ENCODE data around the gene CAB39L.

The CAB39L gene

DNA sequence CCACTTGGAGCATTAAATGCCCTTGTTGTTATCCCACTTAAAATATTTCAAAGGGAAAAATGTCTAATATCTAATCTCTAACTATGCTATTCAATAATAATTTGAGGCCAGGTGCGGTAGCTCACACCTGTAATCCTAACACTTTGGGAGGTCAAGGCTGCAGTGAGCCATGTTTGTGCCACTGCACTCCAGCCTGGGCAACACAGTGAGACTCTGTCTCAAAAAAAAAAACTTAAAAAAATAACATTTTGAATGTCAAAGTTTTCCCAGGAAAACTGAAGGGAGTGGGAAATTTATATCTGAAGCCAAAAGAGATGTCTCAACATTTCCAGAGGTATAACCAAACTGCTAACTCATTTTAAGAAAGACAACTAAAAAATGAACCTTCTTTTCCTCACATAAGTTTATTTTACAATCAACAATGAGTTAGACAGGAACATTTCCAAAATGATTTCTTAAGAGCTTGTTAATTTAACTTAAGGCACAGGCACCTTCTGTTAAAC lies 47.9 kb downstream of the CAB39L start:
- Histone ChIP-seq H3K4me2 (ENCODE audit: low read length) (no peak overlapping the region), H3K9me3 (ENCODE audit: insufficient read depth, low read length) (no peaks in the 10 kb centered on the region), H3K79me2 (ENCODE audit: low read length) (no peaks in the 10 kb centered on the region), H3K27ac (ENCODE audit: low read length) (no peak overlapping the region), H3K9ac (ENCODE audit: low read length) (no peak overlapping the region), H3K27me3 (ENCODE audit: low read depth, low read length) (no peaks in the 10 kb centered on the region), H3K36me3 (replicated peaks; ENCODE audit: low read depth, low read length) (no peaks in the 10 kb centered on the region), H4K20me1 (ENCODE audit: insufficient read depth, low read length) (no peaks in the 10 kb centered on the region), H3K4me1 (ENCODE audit: low read length) (peaks cover 2% of the 10 kb centered on the region; the same call in 1 of the 2 replicates), H2AFZ (ENCODE audit: low read depth, low read length) (no peak overlapping the region), H3K4me3 (ENCODE audit: low read length) (no peak overlapping the region)
- TF ChIP-seq EZH2phosphoT487 (IDR thresholded peaks at IDR 0.05; ENCODE audit: low read depth) (no peak), CTCF (IDR thresholded peaks at IDR 0.05; ENCODE audit: low read depth, low read length) (no peak)

GRCh38 chr13:49395451-49395865 lies 48.4 kb downstream of the CAB39L start:
- H3K27me3 ChIP-seq (ENCODE audit: low read depth, low read length), result no peaks in the 10 kb centered on the region
- no peak overlapping the region for H3K9ac ChIP-seq (ENCODE audit: low read length)
- no peak overlapping the region for H3K4me3 ChIP-seq (ENCODE audit: low read length)
- H3K9me3 ChIP-seq (ENCODE audit: insufficient read depth, low read length), result no peaks in the 10 kb centered on the region
- H3K27ac ChIP-seq (ENCODE audit: low read length), result no peak overlapping the region
- no peaks in the 10 kb centered on the region for H4K20me1 ChIP-seq (ENCODE audit: insufficient read depth, low read length)
- H3K4me1 ChIP-seq (ENCODE audit: low read length), result no peaks in the 10 kb centered on the region
- H3K36me3 ChIP-seq (replicated peaks; ENCODE audit: low read depth, low read length), result no peaks in the 10 kb centered on the region
- no peak overlapping the region for H3K4me2 ChIP-seq (ENCODE audit: low read length)
- no peak overlapping the region for H2AFZ ChIP-seq (ENCODE audit: low read depth, low read length)
- H3K79me2 ChIP-seq (ENCODE audit: low read length), result no peaks in the 10 kb centered on the region
- no peak for TF ChIP-seq EZH2phosphoT487 (IDR thresholded peaks at IDR 0.05; ENCODE audit: low read depth)
- no peak for TF ChIP-seq CTCF (IDR thresholded peaks at IDR 0.05; ENCODE audit: low read depth, low read length)

- Histone ChIP-seq H3K79me2 (ENCODE audit: low read length) (no peaks in the 10 kb centered on the region), H3K27me3 (ENCODE audit: low read depth, low read length) (no peaks in the 10 kb centered on the region), H3K4me2 (ENCODE audit: low read length) (no peak overlapping the region), H3K9me3 (ENCODE audit: insufficient read depth, low read length) (no peaks in the 10 kb centered on the region), H3K27ac (ENCODE audit: low read length) (no peak overlapping the region), H3K4me1 (ENCODE audit: low read length) (no peaks in the 10 kb centered on the region), H3K4me3 (ENCODE audit: low read length) (no peak overlapping the region), H2AFZ (ENCODE audit: low read depth, low read length) (no peak overlapping the region), H3K9ac (ENCODE audit: low read length) (no peak overlapping the region), H4K20me1 (ENCODE audit: insufficient read depth, low read length) (no peaks in the 10 kb centered on the region), H3K36me3 (replicated peaks; ENCODE audit: low read depth, low read length) (no peaks in the 10 kb centered on the region)
- TF ChIP-seq CTCF (IDR thresholded peaks at IDR 0.05; ENCODE audit: low read depth, low read length) (no peak), EZH2phosphoT487 (IDR thresholded peaks at IDR 0.05; ENCODE audit: low read depth) (no peak)
Observed at GRCh38 chr13:49388091-49388635, 55.7 kb downstream of the CAB39L start.

DNA sequence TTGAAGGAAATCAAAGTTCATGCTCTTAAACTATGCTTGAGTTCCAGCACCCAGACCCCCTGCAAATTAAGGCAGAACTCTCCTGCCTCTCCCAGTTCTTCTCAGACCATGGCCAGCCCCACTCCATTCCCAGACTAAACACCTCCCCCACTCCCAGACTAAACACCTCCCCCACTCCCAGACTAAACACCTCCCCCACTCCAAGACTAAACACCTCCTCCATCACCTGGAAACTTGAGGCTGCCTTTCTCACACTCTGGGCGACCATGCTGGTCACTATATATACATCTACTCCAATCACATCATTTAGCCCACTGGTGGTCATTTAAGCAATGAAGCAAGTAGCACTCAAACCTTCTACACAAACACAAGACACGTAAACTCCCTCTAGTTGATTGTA lies 57.2 kb downstream of the CAB39L start:
- Histone ChIP-seq H3K27me3 (ENCODE audit: low read depth, low read length) (no peaks in the 10 kb centered on the region), H3K9me3 (ENCODE audit: insufficient read depth, low read length) (no peaks in the 10 kb centered on the region), H3K4me2 (ENCODE audit: low read length) (no peak overlapping the region), H2AFZ (ENCODE audit: low read depth, low read length) (no peak overlapping the region), H3K4me3 (ENCODE audit: low read length) (no peak overlapping the region), H4K20me1 (ENCODE audit: insufficient read depth, low read length) (no peaks in the 10 kb centered on the region), H3K4me1 (ENCODE audit: low read length) (no peaks in the 10 kb centered on the region), H3K36me3 (replicated peaks; ENCODE audit: low read depth, low read length) (no peaks in the 10 kb centered on the region), H3K9ac (ENCODE audit: low read length) (no peak overlapping the region), H3K79me2 (ENCODE audit: low read length) (no peaks in the 10 kb centered on the region), H3K27ac (ENCODE audit: low read length) (no peak overlapping the region)
- TF ChIP-seq CTCF (IDR thresholded peaks at IDR 0.05; ENCODE audit: low read depth, low read length) (no peak), EZH2phosphoT487 (IDR thresholded peaks at IDR 0.05; ENCODE audit: low read depth) (no peak)

All from OCI-LY3 (cell line).